HG02885 (cell line): ENCODE data around the gene TRIM2.

ENCODE experiments used
- ATAC-seq: cut with Tn5 transposase; IDR thresholded peaks from one replicate; pipeline ENCODE4 v1.9.1; 2021; ENCODE audit warnings: mild to moderate bottlenecking; ENCODE audit not compliant: unreplicated experiment, poor library complexity

The TRIM2 gene

GRCh38 chr4:153244969-153245368 lies 40.7 kb downstream of the TRIM2 start:
- no peak for ATAC-seq

- ATAC-seq: no peak
Observed at GRCh38 chr4:153245775-153246174, 41.5 kb downstream of the TRIM2 start.

GRCh38 chr4:153246446-153247115 lies 42.3 kb downstream of the TRIM2 start:
- no peak for ATAC-seq

GRCh38 chr4:153247116-153247490 lies 42.9 kb downstream of the TRIM2 start:
- ATAC-seq: no peak

GRCh38 chr4:153248641-153249198 lies 44.5 kb downstream of the TRIM2 start:
- no peak for ATAC-seq

- ATAC-seq: peak; percentile 100
Observed at GRCh38 chr4:153249199-153250041, 45.2 kb downstream of the TRIM2 start.

GRCh38 chr4:153252122-153252521 lies 47.9 kb downstream of the TRIM2 start:
- ATAC-seq: no peak

GRCh38 chr4:153255233-153255632 lies 51.0 kb downstream of the TRIM2 start:
- ATAC-seq: no peak

- peak; percentile 93 for ATAC-seq
Observed at GRCh38 chr4:153257151-153257620, 52.9 kb downstream of the TRIM2 start.

- no peak for ATAC-seq
Observed at GRCh38 chr4:153257991-153258390, 53.7 kb downstream of the TRIM2 start.

GRCh38 chr4:153258750-153259149 lies 54.5 kb downstream of the TRIM2 start:
- no peak for ATAC-seq

- ATAC-seq: no peak
Observed at GRCh38 chr4:153259661-153260060, 55.4 kb downstream of the TRIM2 start.

GRCh38 chr4:153260132-153260531 lies 55.9 kb downstream of the TRIM2 start:
- ATAC-seq: no peak

GRCh38 chr4:153260553-153261300 lies 56.5 kb downstream of the TRIM2 start:
- ATAC-seq: no peak

GRCh38 chr4:153261461-153261860 lies 57.2 kb downstream of the TRIM2 start:
- no peak for ATAC-seq

GRCh38 chr4:153261914-153262313 lies 57.7 kb downstream of the TRIM2 start:
- ATAC-seq: no peak

- no peak for ATAC-seq
Observed at GRCh38 chr4:153265306-153266047, 61.2 kb downstream of the TRIM2 start.

GRCh38 chr4:153266988-153267387 lies 62.7 kb downstream of the TRIM2 start:
- no peak for ATAC-seq

GRCh38 chr4:153267890-153268289 lies 63.6 kb downstream of the TRIM2 start:
- ATAC-seq: no peak

GRCh38 chr4:153268295-153268694 lies 64.1 kb downstream of the TRIM2 start:
- no peak for ATAC-seq
